Stimulated activated CD4-positive, alpha-beta T cell treated with anti-CD3 and anti-CD28 coated beads, Interleukin-2, amount 100 ng/mL, for 48 hours (primary cell): ENCODE results near the gene COBL.

Experiments
- DNase-seq, 2 donors: peaks; one replicate each; pipeline ENCODE4 v3.0.0-alpha.2; 2020

Gene COBL

GRCh38 chr7:51273360-51273759 lies 43.2 kb downstream of the COBL start:
- no peak for DNase-seq

- no peak for DNase-seq
Measured at GRCh38 chr7:51270965-51271364, 45.6 kb downstream of the COBL start.

GRCh38 chr7:51269911-51270310 lies 46.7 kb downstream of the COBL start:
- no peak for DNase-seq

DNA sequence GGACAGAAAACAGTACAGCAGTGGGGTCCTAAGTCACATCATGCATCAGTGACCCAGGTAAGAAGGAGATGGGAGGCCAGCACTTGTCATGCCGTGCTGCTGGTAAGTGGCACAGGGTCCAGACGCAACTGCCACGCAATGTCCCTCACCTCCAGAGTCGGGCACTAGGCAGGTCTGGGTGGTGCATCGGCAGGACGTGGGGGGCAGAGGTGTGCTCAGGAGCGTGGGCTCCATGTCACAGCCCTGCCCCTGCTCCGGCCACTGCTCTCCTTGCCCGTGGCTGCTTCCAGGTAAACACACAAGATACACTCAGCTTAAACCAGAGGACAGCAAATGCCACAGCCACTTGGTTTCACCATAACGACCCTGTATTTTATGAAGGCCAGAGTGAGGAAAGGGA lies 47.3 kb downstream of the COBL start:
- DNase-seq = no peak

DNA sequence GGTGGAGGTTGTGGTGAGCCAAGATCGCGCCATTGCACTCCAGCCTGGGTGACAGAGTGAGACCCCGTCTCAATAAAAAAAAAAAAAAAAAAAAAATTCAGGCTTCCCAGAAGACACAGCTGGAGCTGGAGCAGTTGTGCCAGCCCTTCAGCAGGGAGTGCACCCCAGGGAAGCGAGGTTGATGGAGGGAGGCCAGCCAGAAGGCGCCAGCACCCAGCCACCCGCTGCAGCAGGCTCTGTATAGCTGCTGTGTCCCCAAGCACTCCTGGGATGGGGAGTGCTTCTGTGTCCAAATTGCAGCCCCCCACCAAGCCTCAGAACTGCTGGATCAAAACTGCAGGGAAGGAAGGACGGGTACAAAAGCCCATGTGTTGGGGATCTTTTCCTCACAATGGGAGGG lies 47.8 kb downstream of the COBL start:
- DNase-seq = no peak

DNA sequence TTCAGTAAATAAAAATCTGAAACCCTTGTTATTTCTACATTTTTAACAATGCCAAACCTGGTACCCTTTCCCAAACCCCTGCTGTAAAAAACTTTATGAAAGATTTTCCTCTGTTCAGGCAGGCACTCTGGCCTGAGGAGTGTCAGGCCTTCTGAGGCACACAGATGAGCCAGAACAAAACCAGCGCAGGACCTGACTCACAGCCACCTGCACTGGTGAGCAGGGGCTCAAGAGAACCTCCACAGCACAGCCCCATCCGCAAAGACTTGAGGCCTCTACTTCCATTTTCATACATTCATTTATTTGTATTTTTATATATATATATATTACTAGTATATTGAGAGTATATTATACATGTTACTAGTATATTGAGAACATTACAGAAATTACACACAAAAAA lies 49.4 kb downstream of the COBL start:
- no peak for DNase-seq

DNA sequence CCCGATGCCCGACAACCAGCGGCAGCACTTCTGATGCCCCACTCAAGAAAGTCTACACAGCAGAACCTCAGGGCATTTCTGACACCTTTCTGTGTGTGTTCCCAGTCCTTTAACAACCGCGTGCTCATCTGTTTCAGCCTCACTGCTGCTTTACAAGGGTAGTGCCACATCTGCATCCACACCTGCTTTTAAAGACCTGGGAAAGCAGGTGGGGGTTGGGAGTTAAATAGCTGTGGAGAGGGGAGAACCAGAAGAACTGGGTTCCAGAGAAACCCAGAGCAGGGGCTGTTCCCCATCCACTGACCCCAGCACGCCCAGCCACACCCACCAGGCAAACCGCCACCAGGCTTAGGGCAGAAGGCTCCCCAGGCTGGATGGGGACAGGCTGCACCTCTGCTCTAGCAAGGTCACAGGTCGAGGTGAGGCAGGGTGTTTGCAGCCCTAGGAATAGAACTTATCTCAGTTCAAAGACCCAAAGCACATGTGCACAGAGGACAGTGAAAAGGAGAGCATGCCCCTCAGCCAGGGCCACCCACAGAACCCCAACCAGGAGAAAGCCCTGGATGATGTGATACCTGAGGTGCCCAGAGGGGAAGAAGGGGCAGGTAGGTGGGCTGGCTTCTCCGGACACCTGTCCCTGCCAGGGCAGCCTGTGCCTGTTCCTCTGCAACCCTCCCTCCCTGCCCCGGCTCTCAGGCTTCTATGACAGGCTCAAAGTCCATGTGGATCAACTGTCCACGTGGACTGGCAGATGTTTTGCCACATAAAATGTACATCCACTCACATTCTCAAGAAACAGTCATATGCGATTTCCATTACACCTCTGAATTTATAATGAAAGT lies 51.3 kb downstream of the COBL start:
- DNase-seq = no peak

GRCh38 chr7:51263631-51264484 lies 52.8 kb downstream of the COBL start:
- DNase-seq = no peak

- DNase-seq = no peak
Measured at GRCh38 chr7:51262796-51263531, 53.6 kb downstream of the COBL start.

- DNase-seq = no peak
Measured at GRCh38 chr7:51261950-51262795, 54.4 kb downstream of the COBL start.

DNA sequence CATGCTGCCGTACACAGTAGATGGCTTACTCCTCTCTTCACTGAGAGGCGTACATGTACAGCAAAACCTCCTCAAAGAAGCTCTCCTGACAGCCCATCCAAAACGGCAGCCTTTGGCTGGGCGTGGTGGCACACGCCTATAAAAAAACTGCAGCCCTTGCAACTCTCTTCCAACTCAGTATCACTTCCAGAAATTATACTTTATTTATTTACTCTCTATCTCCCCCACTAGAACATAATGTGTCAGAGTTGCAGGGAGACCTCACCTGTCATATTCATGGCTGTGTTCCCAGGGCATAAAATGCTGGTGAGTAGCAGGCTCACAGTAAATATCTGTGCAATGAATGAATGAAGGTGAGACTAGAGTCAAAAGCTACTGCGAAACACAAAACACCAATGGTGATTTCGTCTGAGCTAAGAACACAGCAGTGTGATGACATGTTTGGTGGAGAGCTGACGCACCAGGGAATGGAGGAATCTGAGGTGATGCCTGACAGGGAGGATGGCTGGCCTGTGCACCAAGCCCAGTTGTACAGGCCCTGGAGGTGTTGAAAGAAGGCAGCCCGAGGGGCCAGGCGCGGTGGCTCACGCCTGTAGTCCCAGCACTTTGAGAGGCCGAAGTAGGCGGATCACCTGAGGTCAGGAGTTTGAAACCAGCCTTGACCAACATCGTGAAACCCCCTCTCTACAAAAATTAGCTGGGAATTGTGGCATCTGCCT lies 55.3 kb downstream of the COBL start:
- DNase-seq = no peak

GRCh38 chr7:51260516-51260915 lies 56.1 kb downstream of the COBL start:
- DNase-seq = no peak

DNA sequence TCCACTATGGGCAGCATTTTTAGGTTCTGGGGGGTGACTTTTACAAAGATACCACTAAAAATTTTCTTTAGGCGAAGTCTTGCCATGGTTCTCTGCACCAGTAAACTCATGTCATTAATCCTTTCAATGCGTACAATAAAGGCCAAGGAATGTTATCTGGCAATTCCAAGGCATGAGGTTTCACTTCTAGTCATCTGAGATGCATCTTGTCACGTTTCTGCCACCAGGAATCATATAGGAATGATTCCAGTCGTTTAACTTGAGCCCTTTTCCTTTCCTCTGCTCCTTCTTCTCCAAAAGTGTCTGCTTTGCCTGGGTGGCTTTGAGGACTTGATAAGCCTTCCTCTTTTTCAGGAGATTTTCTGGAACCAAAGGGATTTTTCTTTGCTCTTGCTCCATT lies 56.8 kb downstream of the COBL start:
- no peak for DNase-seq

- no peak for DNase-seq
Measured at GRCh38 chr7:51256916-51257315, 59.7 kb downstream of the COBL start.

DNA sequence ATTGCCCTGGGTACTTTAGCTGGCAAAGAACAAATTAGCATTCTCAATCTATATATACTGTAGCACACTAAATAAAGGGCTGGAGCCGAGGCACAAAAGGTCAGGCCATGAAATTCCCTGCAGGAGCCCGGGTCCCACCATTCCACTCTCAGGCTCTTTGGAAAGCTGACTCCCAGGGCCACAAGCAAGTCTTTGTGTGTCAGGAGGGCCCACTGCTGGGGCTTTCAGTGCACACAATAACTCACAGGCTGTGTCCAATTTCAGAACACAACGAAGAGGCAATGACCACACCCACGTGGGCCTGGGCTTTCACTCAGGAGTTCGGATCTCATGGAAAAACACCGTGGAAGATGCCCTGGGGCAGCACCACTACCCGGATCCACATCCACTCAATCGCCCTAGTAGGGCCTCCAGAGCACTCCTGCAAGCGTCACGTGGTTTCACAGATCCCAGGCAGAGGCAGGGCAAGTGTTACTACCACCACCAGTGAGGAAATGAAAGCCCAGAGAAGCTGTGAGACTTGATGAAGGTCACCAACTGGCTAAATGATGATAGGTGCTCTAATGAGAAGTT lies 60.3 kb downstream of the COBL start:
- DNase-seq = no peak

- no peak for DNase-seq
Measured at GRCh38 chr7:51255536-51256208, 60.9 kb downstream of the COBL start.

DNA sequence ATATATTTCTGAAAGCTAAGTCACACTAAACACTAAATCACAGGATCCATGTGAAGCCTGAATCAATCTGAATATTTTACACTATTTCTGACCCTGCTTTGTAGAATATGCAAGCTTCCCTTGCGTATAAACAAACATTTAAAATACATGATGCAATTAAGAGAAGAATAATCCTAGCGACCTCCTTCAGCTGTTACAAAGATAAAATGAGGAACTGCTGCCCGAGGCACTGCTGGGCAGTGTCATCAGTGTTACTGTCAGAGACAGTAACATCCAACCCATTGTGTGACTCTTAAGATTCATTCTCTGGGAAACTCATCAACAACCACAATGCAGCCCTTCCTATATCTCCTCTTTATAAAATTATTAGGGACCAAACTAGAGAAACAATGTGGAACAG lies 61.6 kb downstream of the COBL start:
- DNase-seq = no peak

DNA sequence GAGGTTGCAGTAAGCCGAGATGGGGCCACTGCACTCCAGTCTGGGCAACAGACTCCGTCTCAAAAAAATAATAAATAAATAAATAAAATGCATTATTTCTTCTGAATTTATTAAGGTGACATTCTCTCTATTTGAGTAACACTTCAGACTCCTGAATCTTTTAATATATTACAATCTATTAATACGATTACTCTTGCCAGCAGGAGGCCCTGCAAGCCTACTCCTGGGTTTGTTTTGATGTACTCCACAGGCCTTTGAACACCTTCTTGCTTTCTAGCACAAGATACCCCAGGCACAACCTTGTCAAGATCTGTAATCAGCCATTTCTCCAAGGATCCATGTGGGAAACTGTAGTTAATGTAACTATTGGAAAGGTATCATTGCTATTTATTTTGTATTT lies 63.5 kb downstream of the COBL start:
- DNase-seq = no peak

- DNase-seq = no peak
Measured at GRCh38 chr7:51251290-51251689, 65.3 kb downstream of the COBL start.

DNA sequence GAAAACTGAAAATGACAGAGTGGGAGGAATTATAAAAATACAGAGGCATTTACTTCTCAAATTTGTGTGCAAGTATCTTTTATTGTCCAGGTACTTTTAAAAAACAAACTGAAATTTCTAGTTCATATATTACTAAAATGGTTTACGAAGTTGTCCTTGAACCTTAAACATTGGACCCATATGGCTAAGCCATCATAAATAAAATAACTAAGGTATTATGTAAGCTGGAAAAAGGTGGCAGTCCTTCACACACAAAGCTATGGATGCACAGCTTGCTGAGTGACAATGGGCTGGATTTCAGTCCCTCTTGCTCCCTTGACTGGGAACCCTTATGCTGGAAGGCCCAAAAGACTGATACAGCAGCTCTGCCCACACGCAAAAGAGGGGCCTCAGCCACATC lies 66.1 kb downstream of the COBL start:
- no peak for DNase-seq

- no peak for DNase-seq
Measured at GRCh38 chr7:51249991-51250390, 66.6 kb downstream of the COBL start.
